Posterior cingulate gyrus (tissue), 11 donors: ENCODE results near the gene ACTG2.

Experiments used
- DNase-seq, 10 donors: peaks; one replicate each; pipeline versions ENCODE4 v3.0.0 to v3.0.0-alpha.2; 2020 to 2021; ENCODE audit warnings: mixed read lengths in 3 of 10
- intact Hi-C: fragments of 100-400 bp; cut with DNase I; formaldehyde crosslinking; loops from one replicate; pipeline ENCODE4 v1.15.1; 2023

Gene ACTG2

GRCh38 chr2:73911548-73912208 lies 18.9 kb downstream of the ACTG2 start:
- no peak for DNase-seq
- intact Hi-C loops, result no loop called here

GRCh38 chr2:73913414-73914054 lies 20.7 kb downstream of the ACTG2 start:
- no peak for DNase-seq
- intact Hi-C loops, result no loop called here

DNA sequence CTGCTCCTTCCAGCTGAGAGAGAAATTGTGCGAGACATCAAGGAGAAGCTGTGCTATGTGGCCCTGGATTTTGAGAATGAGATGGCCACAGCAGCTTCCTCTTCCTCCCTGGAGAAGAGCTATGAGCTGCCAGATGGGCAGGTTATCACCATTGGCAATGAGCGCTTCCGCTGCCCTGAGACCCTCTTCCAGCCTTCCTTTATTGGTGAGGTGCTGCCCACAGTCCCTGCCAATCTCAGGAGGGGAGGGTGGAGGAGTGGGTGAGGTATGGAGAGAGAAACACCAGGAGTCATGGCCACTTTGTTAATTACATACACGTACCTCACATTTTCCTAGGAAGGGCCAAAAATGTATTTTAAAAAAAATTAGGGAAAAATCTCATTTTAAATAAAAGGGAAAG lies 21.9 kb downstream of the ACTG2 start:
- DNase-seq, result no peak
- intact Hi-C loops, result no loop called here

DNA sequence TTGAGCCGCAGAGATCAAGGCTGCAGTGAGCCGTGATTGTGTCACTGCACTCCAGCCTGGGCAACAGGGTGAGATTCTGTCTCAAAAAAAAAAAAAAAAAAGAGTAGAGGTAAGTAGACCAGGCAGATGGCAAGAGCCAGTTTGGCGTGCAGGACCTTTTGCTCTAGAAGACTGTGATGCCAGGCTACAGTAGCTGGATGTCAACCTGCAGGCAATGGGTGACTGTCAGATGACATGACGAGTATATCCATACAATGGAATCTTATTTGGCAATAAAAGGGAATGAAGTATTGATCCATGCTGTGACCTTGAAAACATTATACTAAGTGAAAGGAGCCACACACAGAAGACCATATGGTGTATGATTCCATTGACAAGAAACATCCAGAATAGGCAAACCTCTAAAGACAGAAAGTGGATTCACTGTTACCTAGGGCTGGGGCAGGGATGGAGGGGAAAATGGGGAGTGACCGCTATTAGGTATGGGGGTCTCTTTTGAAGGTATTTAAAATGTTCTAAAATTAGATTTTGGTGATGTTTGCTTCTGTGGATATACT lies 22.7 kb downstream of the ACTG2 start:
- intact Hi-C loops, result no loop called here
- no peak for DNase-seq

DNA sequence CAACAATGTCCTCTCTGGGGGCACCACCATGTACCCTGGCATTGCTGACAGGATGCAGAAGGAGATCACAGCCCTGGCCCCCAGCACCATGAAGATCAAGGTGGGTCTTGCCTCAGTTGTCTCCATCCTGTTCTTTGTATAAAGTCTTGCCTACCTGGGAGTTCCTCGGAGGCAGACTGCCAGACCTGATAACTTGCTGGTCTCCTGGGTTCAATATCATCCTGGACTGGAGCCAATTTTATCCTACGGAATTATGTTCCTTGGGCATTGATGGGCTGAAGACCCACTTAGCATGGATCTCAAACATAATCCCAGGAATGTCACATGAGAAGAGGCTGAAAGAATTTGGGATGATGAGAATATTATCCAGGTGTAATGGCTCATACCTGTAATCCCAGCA lies 23.9 kb downstream of the ACTG2 start:
- intact Hi-C loops, result no loop called here
- DNase-seq, result no peak

- intact Hi-C loops, result no loop called here
- no peak for DNase-seq
These were observed 24.5 kb downstream of the ACTG2 start for GRCh38 chr2:73917296-73917695.

- intact Hi-C loops, result no loop called here
These were observed 24.9 kb downstream of the ACTG2 start for GRCh38 chr2:73917696-73918207.

GRCh38 chr2:73918856-73919255 lies 26.0 kb downstream of the ACTG2 start:
- intact Hi-C loops, result no loop called here
- no peak for DNase-seq

More at GRCh38 chr2:73917696-73918207, 24.9 kb downstream of the ACTG2 start:
- no peak for DNase-seq

DNA sequence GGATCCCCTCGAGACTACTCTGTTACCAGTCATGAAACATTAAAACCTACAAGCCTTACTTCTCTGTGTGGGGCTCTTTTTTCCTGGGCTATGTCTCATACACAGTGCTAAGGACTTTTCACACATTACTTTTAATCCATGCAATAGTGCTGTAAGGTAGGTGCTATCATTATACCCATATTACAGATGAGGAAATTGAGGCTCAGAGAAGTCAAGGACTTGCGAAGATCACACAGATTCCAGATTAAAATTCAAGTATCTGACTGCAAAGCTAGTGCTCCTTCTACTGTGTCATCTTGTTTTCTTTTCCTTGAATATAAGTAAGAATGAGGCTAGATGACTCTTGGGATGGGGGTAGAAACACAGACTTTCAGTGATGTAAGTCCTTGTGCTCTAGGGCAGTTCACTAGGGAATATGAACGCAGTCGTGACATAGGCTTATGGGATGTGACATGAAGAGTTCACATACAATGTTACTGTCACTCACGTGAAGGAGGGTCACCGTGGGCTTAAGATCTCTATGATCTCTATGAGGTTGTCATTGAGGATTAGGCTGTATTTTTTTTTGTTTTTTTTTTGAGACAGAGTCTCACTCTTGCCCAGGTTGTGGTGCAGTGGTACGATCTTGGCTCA lies 26.9 kb downstream of the ACTG2 start:
- DNase-seq, result no peak
- intact Hi-C loops, result loop anchor here (10.0 kb wide), 1 partner anchor 205 kb away; no protein-coding TSS in a partner anchor

- intact Hi-C loops, result loop anchor here (10.0 kb wide), 1 partner anchor 204 kb away; no protein-coding TSS in a partner anchor
- no peak for DNase-seq
These were observed 28.1 kb downstream of the ACTG2 start for GRCh38 chr2:73920577-73921545.

GRCh38 chr2:73921581-73921980 lies 28.8 kb downstream of the ACTG2 start:
- intact Hi-C loops, result loop anchor here (10.0 kb wide), 1 partner anchor 203 kb away; no protein-coding TSS in a partner anchor
- DNase-seq, result no peak

- DNase-seq, result no peak
- intact Hi-C loops, result loop anchor here (10.0 kb wide), 1 partner anchor 202 kb away; no protein-coding TSS in a partner anchor
These were observed 29.9 kb downstream of the ACTG2 start for GRCh38 chr2:73922681-73923080.

DNA sequence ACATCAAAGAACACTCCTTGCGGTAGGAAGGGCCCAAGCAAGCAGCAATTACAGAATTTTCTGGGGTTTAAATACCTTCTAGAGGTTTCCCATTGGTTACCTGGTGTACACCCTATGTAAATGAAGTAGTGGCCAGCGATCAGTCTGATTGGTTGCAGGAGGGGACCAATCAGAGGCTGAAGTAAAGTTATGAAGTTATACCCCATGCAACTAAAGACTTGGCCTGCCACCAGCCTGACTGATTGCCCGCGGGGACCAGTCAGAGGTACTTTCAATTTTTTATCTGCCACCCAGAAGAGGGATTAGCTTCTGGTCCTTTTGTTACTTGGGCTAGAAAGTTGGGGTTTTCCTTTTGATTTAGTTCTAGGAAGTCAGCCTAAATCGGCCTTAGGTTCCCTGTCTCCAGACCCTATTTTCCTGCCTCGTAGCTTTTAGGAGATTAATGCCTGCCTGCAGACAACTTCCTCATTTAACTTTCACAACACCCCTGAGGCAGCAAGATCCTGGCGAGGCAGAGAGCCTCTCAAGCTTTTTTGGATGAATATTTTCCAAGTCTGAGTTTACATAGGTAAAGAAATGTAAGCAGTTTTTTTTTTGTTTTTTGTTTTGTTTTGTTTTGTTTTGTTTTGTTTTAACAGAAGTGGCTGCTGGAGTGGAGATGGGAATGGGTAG lies 32.4 kb downstream of the ACTG2 start:
- DNase-seq, result no peak
- intact Hi-C loops, result loop anchor here (5.0 to 10.0 kb wide), 2 partner anchors 88 to 200 kb away; no protein-coding TSS in a partner anchor

GRCh38 chr2:73925853-73926492 lies 33.2 kb downstream of the ACTG2 start:
- intact Hi-C loops, result loop anchor here (5.0 to 10.0 kb wide), 2 partner anchors 89 to 199 kb away; no protein-coding TSS in a partner anchor
- no peak for DNase-seq

- peak; percentile 90 to 99 (median 96) for DNase-seq
- intact Hi-C loops, result loop anchor here (5.0 to 10.0 kb wide), 2 partner anchors 89 to 198 kb away; no protein-coding TSS in a partner anchor
These were observed 33.9 kb downstream of the ACTG2 start, which contains the start of gene DGUOK for GRCh38 chr2:73926493-73927327. Gene DGUOK (plus strand): TSS chr2:73926880. CDS start chr2:73926911, 31 bp downstream.

DNA sequence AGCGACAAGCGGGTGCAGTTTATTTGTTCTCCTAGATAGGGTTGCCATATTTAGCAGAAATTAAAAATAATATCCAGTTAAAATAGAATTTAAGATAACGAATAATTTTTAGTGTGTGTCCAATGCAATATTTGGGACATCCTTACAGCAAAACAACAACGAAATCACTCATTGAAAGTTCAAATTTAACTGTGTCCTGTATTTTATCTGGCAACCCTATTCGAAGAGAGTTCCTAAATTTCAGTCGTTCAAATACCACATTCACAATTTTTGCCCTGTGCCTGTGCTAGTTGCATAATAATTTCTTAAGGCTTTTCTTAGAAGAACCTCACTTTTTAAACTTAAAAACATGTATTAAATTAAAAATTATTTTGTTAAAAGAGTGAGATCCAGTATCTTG lies 34.5 kb downstream of the ACTG2 start:
- intact Hi-C loops, result loop anchor here (5.0 to 10.0 kb wide), 2 partner anchors 90 to 197 kb away; no protein-coding TSS in a partner anchor
- no peak for DNase-seq

- intact Hi-C loops, result loop anchor here (5.0 to 10.0 kb wide), 2 partner anchors 92 to 196 kb away; no protein-coding TSS in a partner anchor
- DNase-seq, result no peak
These were observed 36.1 kb downstream of the ACTG2 start for GRCh38 chr2:73928963-73929347.
